SH-SY5Y (cell line): ENCODE data around the gene TRMT11.

Source experiments
- GATA2 ChIP-seq: IDR thresholded peaks from 2 replicates; pipeline ENCODE4 v1.6.1; 2011; ENCODE audit warnings: mild to moderate bottlenecking, low read depth, low read length
- GATA3 ChIP-seq: IDR thresholded peaks from 2 replicates; pipeline ENCODE4 v1.6.1; 2011; ENCODE audit warnings: low read depth, mild to moderate bottlenecking, low read length, moderate library complexity

- no peak for TF ChIP-seq GATA3
- TF ChIP-seq GATA2, result no peak
Observed at GRCh38 chr6:125984311-125984710, 2.0 kb upstream of the TRMT11 start.
